ELF-1 (cell line): ENCODE data around the gene STXBP6.

Source experiments
- DNase-seq: peaks from one replicate; pipeline ENCODE4 v3.0.0-alpha.2; 2016; ENCODE audit warnings: low read depth, low spot score

Gene STXBP6

DNA sequence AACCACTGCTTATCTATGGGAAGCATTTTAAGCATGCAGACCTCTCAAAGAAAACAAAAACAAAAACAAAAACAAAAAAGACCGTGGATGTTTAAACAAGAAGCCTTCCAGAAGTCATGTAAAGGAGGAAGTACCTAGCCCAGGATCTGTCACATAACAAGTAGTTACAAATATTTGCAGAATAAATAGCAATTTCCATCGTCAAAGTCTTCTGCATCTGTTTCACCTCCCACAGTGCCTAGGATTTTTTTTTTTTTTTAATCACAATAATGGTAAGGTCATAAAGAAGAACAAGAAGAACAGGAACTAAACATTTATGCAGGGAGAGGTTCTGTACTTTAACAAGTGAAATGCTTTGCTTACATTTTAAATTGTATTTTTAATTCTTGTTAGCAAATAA is 2.4 kb upstream of the STXBP6 start:
- DNase-seq, result no peak

GRCh38 chr14:25050269-25051150 is 563 bp upstream of the STXBP6 start:
- no peak for DNase-seq

- DNase-seq, result peak; percentile 5
Observed at GRCh38 chr14:25049093-25049567, 817 bp downstream of the STXBP6 start.

DNA sequence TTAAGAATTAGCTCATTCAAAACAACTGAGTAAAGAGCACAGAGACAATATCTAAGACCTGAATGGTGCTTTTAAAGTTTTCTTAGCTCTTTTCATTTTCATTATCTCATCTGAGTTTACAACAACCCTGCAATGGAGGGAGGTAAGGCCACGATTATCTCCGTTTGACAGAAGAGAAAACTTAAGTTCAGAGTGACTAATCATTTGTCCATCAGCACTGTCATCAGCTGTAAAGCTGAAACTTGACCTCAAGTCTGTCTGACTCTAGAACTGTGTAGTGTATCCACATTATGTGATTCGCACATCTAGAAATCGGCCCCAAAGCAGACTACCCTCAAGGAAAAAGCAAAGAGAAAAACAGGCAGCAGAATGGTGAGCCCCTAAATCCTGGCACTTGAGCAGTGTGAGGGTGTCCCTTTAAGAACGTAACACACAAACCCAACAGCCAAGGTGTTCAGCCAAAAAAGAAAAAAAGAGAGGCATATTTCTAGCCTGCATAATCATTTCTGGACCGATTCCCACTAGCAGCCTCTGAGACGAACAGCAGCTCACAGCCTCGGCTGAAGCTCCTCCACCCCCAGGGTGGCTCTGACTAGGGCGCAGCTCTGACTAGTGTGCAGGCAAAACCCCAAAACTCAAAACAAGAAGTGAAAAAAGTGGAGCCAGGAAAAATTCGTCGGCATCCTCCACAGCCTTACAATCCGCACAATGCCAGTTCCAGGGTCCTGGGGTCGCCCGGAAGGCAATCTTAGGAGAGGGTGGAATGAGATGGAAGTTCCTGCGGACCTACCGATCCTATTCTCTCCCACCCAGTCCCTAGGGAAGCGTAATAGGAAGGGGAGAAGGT is 1.6 kb downstream of the STXBP6 start:
- DNase-seq, result no peak

DNA sequence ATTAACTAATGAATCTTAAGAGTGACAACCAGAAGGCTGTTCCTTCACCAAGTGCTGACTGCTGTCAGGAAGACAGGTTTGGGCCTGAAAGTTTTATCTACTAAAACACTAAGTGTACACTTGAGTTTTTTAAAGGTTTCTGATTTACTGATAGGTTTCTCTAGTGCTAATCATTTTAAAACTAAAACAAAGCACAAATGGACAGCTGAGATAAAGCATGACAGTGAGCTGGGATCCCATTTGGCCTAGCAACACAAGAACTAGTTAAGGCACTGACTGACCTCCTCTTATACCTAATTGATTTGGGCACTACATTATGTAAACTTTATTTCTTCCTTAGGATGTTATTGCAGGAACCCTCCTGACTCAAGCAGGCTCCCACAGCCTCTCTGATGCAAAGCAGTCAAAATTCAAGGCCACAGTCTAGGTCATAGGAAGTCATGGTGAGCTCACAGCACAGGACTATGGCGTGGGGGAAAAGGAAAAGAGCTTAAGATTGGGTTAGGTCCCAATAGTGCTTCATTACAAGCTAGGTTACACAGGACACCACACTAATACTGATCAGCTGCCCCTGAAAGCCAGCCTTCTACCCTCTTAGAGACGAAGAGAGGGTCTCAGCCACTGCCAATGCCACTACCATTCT is 3.5 kb downstream of the STXBP6 start:
- no peak for DNase-seq

- DNase-seq, result no peak
Observed at GRCh38 chr14:25044106-25044698, 5.7 kb downstream of the STXBP6 start.

DNA sequence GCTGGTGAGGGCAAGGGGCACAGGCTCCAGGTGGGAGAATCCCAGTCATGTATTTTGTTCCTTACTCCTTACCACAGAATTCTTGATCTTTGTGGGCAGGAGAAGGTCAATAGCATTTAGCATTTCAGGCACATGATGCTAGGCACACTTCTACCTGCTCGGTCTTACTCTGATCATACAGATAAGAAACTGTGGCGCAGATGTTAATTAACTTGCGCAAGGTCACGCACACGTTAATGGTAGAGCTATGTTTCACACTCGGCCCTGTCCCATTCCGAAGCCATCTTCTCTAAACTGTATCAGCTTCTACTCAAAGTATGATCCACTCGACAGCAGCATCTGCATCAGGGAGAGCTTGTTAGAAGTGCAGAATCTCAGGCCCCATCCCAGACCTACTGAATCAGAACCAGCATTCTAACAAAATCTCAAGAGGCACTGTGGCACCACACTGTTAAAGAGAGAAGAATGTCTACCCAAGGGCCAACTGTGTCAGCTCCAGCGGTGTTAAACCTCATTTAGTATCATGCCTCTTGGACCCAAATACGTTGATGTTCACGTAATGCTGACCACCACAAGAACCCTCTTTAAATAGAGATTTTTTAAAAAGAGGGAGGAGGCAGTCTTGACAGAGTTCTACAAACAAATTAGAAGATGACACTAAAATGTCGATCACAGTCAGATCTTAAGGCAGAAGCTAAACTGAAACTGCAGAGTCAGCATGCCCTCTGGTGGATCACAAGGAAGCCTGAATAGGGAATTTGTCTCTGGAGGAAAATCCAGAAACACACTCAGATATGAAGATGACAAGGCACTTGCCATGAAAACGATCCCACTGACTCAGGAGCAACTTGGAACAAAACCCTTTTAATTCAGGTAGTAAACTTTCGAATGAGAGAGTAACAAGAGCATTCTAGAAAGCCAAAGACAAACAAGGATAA is 7.3 kb downstream of the STXBP6 start:
- DNase-seq, result peak; percentile 9

DNA sequence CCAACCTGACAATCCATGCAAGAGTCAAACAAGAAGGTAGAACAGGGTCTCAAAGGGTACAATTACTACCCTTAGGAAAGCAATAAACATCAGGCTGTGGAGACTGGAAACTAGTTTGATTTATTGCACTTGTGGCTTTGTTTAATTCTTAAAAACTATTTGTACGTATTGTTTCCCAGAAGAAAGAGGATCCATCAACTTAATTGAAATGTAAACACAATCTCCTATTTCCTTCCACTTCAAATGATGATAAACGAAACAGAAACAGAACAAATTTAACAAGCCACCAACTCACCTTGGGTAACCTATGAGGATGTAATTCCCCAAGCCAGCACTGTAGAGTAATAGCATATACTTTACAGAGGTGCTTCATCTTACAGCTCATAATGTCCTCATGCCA is 8.0 kb downstream of the STXBP6 start:
- DNase-seq, result no peak

DNA sequence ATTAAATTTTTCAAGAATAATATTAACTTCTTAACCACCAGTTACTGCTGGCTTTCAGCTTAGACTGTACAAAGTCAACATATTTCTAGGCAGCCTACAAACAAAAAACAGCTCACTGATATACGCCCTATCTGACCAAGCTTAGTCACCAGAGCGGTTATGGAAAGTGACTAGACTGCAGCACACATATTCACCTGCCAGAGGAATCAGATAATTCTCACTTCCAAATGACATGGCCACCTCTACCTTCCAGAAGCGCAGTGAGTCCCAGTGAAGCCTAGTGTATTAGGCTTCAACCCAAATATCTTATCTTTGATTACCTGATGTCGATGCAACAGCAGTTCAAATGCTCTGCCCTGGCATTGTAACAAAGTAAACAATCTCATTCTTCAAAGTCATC is 8.5 kb downstream of the STXBP6 start:
- no peak for DNase-seq

DNA sequence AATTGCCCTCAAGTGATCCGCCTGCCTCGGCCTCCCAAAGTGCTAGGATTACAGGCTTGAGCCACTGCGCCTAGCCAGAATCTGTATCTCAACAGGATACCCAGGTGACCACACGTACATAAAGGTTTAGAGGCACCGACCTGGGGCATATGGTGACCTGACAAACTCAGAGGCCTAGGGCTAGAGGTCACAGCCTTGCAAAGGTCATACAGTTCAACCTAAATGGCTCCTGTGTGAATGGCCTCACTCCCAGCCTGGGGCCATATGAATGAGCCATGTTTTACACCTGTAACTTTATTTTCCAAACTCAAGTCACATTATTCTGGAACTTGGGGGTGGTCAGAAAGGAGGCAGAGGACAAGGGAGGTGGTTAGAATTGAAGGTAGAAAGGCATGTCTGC is 10.0 kb downstream of the STXBP6 start:
- DNase-seq, result peak; percentile 32

GRCh38 chr14:25038044-25038668 is 11.8 kb downstream of the STXBP6 start:
- DNase-seq, result no peak

- DNase-seq, result no peak
Observed at GRCh38 chr14:25037032-25037431, 12.9 kb downstream of the STXBP6 start.

DNA sequence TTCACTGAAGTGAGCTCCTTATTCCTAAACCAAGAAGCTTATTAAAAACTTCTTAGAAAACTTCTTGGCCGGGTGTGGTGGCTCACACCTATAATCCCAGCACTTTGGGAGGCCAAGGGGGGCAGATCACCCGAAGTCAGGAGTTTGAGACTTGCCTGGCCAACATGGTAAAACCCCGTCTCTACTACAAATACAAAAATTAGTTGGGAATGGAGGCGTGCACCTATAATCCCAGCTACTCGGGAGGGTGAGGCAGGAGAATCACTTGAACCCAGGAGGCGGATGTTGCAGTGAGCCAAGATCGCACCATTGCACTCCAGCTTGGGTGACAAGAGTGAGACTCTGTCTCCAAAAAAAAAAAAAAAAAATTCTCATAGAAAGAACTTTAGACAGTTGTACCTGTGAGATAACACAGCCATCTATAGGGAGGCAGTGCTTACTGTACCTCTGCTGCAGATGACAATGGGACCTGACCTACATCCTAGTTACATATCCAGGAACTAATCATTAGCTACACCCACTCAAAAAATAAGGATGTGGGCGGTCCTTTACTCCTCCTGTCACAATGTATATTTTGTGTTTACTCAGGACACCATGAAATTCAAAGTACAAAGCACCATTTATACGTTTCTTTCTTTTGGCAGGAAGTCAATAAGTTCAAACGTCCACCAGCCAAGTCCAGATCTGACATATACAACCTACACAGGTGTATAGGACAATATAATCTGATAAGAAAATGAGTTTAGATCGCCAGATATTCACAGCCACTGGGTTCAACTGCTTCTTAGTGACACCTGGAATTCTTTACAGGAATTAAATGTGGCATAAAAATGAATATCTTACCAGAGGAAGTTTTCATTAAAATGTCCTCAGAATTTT is 14.9 kb downstream of the STXBP6 start:
- DNase-seq, result no peak

GRCh38 chr14:25033358-25033757 is 16.6 kb downstream of the STXBP6 start:
- no peak for DNase-seq

DNA sequence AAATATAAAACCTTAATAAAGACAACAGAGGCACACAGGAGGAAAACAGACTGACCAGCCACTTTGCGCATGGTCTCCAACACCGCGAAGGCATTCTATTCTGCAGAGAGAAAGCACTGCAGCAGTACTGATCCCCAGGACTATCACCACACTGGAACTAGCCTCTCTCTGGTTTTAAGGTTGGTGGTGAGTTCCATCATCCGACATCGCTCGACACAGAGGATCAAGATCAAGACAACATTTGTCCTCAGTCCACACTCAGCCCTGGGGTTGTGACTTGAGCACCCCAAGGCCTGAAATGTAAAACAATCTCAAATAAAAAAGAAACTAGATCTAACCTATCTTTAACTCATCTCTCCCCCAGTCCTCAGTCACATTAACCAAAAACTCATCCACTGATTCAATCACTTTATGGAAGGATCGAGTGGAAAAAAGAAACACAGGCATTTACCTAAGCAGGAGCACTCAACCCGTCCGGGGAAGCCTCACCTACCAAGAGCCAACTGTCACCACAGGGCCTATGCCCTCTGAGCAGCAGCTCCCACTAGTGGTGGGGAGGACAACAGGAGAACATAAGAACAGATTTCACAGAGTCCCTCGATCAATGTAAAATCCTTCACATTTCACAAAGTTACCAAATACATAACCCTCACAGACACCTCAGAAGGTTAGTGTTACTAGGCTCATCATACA is 17.7 kb downstream of the STXBP6 start:
- DNase-seq, result no peak

GRCh38 chr14:25026476-25027137 is 23.3 kb downstream of the STXBP6 start:
- no peak for DNase-seq

DNA sequence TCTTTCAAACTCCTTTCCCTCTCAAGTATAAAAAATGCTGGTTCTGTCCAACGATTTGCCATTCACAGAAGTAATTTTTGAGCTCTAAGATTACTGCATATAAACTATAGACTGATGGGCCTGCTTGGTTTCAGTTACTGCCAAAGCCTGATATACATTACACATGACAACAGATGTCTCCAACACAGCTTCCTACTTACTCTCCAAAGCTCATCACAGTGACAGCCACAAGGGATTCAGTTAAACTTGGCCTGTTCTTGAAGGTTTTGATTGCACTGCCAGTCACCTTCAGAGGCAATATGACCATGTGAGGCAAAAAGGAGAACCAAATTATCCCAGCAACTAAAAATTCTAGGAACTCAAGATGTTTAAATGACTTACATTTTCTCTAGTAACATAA is 30.1 kb downstream of the STXBP6 start:
- DNase-seq, result no peak

- DNase-seq, result peak; percentile 36
Observed at GRCh38 chr14:25017562-25017961, 32.4 kb downstream of the STXBP6 start.
